Stimulated activated CD4-positive, alpha-beta T cell treated with anti-CD3 and anti-CD28 coated beads, Interleukin-2, amount 100 ng/mL, for 24 hours (primary cell): ENCODE measurements around the gene MCM9.
"Not testable (repeated sequence)": the region's sequence is repeated elsewhere in the genome, so short reads cannot be mapped to it uniquely, and the experiment has no call there.

Experiments used
- DNase-seq, 2 donors: peaks; one replicate each; pipeline ENCODE4 v3.0.0-alpha.2; 2020

MCM9 gene

GRCh38 chr6:118791499-118791898 lies 143.5 kb downstream of the MCM9 start:
- peak in 1 of 2 donors; percentile 30 for DNase-seq

GRCh38 chr6:118789954-118790353 lies 145.0 kb downstream of the MCM9 start:
- DNase-seq, result no peak

- no peak for DNase-seq
These were observed 145.5 kb downstream of the MCM9 start for GRCh38 chr6:118789419-118789818.

GRCh38 chr6:118788702-118789101 lies 146.3 kb downstream of the MCM9 start:
- DNase-seq, result no peak

- DNase-seq, result no peak
These were observed 147.1 kb downstream of the MCM9 start for GRCh38 chr6:118787724-118788423.

- DNase-seq, result no peak
These were observed 148.1 kb downstream of the MCM9 start for GRCh38 chr6:118786596-118787453.

GRCh38 chr6:118785601-118786000 lies 149.4 kb downstream of the MCM9 start:
- no peak for DNase-seq

GRCh38 chr6:118784641-118785164 lies 150.3 kb downstream of the MCM9 start:
- DNase-seq, result no peak

GRCh38 chr6:118783931-118784550 lies 150.9 kb downstream of the MCM9 start:
- DNase-seq, result no peak

- no peak for DNase-seq
These were observed 152.3 kb downstream of the MCM9 start for GRCh38 chr6:118782651-118783050.

GRCh38 chr6:118781897-118782296 lies 153.1 kb downstream of the MCM9 start:
- DNase-seq, result no peak

GRCh38 chr6:118780668-118781067 lies 154.3 kb downstream of the MCM9 start:
- no peak for DNase-seq

- peak; percentile 61 to 73 for DNase-seq
These were observed 158.1 kb downstream of the MCM9 start for GRCh38 chr6:118776607-118777549.

- no peak for DNase-seq
These were observed 159.6 kb downstream of the MCM9 start for GRCh38 chr6:118775381-118775780.

- DNase-seq, result no peak
These were observed 160.4 kb downstream of the MCM9 start for GRCh38 chr6:118774581-118774980.

- DNase-seq, result no peak
These were observed 162.1 kb downstream of the MCM9 start for GRCh38 chr6:118772886-118773285.

GRCh38 chr6:118771253-118771652 lies 163.7 kb downstream of the MCM9 start:
- no peak for DNase-seq

GRCh38 chr6:118770835-118771234 lies 164.1 kb downstream of the MCM9 start:
- no peak for DNase-seq

- DNase-seq, result no peak
These were observed 164.7 kb downstream of the MCM9 start for GRCh38 chr6:118770112-118770788.

- no peak for DNase-seq
These were observed 166.0 kb downstream of the MCM9 start for GRCh38 chr6:118768904-118769325.

GRCh38 chr6:118768441-118768840 lies 166.5 kb downstream of the MCM9 start:
- DNase-seq, result no peak

GRCh38 chr6:118765316-118765715 lies 169.6 kb downstream of the MCM9 start:
- not testable (repeated sequence) for DNase-seq
